GM19193 (cell line): ENCODE data around the gene LHX6.

Experiments
- POLR2A ChIP-seq: IDR thresholded peaks from 4 replicates; pipeline ENCODE4 v1.6.1; 2011; ENCODE audit not compliant: insufficient read depth, insufficient read length; ENCODE audit errors: extremely low read depth

LHX6 gene

GRCh38 chr9:122252796-122253195 is 24.0 kb upstream of the LHX6 start:
- TF ChIP-seq POLR2A: no peak

- TF ChIP-seq POLR2A: no peak
These were observed 22.6 kb upstream of the LHX6 start for GRCh38 chr9:122251351-122251750.

DNA sequence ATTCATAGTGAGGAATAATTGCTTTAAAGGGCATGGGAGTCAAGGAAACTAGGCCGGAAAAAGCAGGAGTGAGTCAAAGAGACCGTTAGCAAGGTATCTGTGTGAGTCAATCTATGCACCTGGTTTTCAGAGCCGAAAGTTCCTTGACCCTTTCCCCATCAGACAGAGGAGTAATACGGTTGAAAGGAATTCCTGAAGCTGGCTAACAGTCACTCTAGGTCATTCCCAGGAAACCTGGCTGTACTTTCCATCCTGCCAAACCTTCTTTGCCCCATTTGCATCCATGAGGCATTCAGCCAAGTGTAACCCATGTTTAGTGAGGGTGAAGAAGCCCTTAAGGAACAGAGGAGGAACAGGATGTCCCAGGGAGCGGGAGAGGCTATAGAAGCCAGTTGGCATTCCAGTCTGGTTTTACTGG is 19.7 kb upstream of the LHX6 start:
- no peak for TF ChIP-seq POLR2A

DNA sequence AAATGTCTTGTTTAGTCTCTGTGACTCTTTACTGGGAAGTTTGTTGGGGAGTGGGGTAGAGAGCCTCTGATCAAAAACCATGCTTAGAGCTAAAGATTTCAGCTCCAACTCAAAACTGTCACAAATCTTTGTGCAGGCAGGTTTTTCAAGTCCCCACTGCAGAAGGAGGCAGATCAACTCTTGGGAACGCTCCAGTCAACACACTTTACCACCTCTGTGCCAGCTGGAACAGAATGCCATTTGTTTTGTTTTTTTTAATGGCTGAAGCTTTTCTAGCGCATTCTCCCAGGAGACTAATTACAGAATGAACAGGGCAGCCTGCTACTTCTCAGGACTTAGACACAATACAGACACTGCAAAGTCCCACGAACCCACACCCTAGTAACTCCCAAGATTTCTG is 17.9 kb upstream of the LHX6 start:
- no peak for TF ChIP-seq POLR2A

GRCh38 chr9:122244349-122244748 is 15.6 kb upstream of the LHX6 start:
- TF ChIP-seq POLR2A: no peak

DNA sequence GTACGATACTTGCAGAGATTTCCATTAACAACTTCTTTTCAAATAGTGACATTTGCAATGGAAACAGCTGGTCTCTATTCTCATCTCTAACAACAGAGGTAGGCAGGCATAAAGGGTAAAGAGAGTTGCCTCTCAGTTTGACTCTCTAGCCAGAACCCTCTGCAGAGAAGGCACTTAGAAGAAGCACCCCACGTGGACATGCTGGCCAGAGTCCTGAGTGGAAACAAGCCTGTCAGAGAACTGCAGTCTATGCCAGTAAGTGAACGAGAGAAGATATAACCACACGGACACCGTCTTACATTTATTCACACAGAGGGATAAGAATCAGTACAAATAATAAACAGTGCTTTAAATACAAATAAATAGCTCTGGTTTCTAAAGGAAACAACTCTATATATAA is 11.0 kb upstream of the LHX6 start:
- no peak for TF ChIP-seq POLR2A

GRCh38 chr9:122236681-122237080 is 7.9 kb upstream of the LHX6 start:
- TF ChIP-seq POLR2A: no peak

DNA sequence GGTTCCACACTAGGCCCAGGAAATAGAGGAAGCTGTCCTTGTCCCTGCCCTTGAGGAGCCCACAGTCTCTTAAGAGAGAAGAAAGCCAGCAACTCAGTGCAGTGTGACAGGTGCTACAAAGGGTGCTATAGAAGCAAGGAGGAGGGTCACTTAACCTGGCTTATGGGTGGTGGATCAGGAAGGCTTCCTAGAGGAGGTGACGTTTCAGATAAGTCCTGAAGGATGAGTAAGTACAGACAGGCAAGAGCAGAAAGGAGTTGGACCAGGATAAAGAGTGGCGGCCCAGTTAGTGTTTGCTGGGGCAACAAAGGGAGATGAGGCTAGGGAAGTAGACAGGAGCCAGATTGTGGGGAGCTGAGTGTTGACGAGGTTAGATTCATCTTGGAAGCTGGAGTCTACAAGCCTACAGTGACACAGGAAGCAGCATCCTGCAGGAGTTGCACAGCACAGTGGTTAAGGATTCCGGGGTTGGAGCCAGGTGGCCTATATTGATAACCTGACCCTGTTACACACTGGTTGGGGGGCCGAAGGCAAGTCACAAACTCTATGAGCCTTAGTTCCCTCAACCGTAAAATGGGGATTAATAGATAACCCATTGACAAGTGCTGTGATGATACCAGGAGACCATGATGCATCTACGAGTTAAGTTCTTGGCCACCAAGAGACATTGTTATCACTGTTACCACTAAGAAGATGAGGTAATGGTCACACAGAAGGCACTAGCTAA is 5.4 kb upstream of the LHX6 start:
- TF ChIP-seq POLR2A: no peak

DNA sequence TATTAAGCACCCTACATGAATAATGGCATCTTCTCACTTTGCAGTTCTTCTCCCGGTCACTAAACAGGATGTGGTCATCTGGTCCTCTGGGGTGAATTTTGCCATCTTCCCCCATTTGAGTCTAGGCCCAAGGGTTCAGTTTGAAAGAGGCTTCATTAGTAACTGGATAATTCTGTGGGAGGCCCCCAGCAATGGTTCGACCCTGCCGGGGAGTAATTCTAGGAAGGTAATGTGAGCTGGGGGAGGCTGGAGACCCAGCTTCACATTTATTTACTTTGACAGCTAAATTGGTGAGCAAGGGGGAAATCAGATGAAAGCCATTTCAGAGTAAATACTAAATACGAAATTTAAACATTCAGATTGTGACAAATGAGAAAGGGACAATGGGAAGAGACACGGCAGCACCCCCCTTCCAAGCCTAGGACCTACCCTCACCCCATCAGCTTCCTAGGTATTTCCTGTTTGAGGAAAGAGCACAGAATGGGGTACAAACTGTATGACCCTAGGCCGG is 4.1 kb upstream of the LHX6 start:
- no peak for TF ChIP-seq POLR2A

DNA sequence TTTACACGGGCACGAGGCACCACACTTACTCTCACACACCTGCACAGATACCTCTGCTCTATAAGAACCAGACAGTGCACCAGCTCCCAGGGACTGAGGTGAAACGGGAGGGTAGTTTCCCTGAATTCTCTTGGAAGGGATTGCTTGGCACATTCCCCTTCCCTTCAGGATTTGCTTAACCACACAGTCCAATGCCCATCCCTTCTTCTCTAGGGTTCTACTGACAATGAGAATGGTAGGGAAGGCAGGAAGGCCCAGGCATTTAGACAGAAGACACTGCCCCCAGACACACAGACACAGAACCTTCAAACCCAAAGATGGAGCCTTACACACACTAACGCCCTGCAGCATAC is 704 bp upstream of the LHX6 start:
- no peak for TF ChIP-seq POLR2A

- no peak for TF ChIP-seq POLR2A
These were observed 578 bp downstream of the LHX6 start for GRCh38 chr9:122228191-122228567.

GRCh38 chr9:122227575-122227900 is 1.2 kb downstream of the LHX6 start:
- no peak for TF ChIP-seq POLR2A

DNA sequence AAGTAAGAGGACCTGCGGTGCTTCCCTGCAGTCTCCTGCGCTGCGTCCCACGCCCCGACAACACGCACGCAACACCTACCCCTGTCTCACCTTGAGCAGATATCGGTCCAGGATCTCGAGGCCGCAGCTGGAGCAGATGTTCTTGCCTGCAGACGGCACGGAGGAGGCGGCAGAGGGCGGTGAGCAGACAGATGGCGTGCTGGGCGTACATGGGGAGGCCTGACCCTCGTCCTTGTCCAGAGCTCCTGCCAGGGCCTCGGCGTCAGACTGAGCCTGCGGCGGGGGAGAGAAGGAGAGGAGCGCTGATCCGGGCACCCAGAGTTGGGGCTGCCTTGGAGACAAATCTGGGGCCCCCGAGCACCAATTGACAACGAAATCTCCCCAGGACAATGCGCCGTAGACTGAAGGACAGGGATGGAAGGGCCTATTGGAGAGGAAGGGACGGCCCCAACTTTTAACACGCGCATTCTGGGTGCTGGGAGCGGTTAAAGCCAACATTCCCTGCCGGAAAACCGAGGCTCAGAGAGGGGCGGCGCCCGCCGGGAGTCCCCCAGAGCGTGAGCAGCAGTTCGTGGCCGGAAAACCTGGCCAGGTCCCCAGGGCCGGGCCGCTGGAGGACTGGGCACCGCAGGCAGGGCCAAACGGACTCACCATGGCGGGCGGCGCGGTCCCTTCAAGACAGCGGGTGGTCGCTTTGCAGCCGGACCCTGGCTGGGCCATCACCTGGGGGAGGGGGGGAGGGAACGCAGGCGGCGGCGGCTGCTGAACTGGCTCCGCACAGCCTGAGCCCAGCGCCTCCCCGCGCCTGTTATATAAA is 1.8 kb downstream of the LHX6 start:
- no peak for TF ChIP-seq POLR2A

DNA sequence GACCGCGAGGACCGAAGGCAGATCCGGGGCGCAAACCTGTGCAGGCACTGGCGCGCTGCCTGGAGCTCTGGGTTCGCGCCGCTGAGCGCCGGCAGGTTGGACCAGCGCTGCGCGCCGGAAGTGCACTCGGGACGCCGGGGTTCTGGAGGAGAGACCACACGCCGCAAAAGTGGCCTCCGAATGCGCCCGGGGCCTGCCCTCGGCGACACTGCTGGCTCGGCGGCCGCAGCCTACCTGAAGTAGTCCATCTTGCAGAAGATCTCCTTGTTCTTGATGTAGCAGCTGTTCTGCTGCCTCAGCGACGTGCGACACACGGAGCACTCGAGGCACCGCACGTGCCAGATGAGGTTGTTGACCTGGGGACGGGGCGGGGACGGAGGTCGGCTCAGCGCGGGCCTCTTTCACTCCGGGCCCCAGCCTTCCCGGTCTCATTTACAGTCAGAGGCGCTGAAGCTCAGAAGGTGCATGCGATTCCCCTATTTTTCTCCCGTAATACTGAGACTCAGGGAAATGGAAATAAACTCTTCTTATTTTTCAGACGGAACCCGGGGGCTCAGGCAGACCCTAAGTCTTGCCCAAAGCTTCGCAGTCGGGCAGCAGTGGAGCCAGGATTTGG is 2.5 kb downstream of the LHX6 start:
- TF ChIP-seq POLR2A: no peak

GRCh38 chr9:122225312-122226141 is 3.2 kb downstream of the LHX6 start:
- no peak for TF ChIP-seq POLR2A

GRCh38 chr9:122223435-122223834 is 5.3 kb downstream of the LHX6 start:
- TF ChIP-seq POLR2A: no peak

GRCh38 chr9:122222791-122223190 is 6.0 kb downstream of the LHX6 start:
- no peak for TF ChIP-seq POLR2A
